OCI-LY3 (cell line): ENCODE data around the gene ABHD16A.

Experiments
- CTCF ChIP-seq: fragments of 200-600, 300-600 bp; sonication (generic); IDR thresholded peaks from 2 replicates; pipeline ENCODE4 v1.5.1; 2014; ENCODE audit warnings: antibody characterized with exemption, low read length, low read depth
- EZH2phosphoT487 ChIP-seq: fragments of 200-600 bp; shearing (Covaris generic); IDR thresholded peaks from 2 replicates; pipeline ENCODE4 v1.6.1; 2018; ENCODE audit warnings: antibody characterized with exemption, mixed run types, low read depth

DNA sequence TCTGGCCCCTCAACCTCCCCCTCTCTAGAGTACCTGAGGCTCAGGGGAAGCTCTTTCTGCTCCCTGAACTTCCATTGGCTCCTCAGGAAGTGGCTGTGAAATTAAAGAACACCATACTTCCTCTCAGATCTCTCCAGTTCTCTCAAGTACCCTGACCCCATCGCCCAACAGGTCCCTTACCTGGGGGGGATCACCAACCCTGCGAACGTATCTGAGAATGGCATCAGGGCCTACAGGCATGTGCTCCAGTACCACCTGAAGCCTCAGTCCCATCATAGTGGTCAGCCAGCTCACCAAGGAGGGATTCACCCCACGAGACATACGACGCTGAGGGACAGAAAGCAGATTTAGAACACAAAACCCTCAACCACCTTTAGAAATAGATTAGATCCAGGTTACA lies 62.5 kb downstream of the ABHD16A start:
- TF ChIP-seq CTCF (no peak), EZH2phosphoT487 (no peak)
